Measurements from ENCODE around the gene PPA2.
"Not testable (repeated sequence)": the region's sequence is repeated elsewhere in the genome, so short reads cannot be mapped to it uniquely, and the experiment has no call there.

The PPA2 gene

DNA sequence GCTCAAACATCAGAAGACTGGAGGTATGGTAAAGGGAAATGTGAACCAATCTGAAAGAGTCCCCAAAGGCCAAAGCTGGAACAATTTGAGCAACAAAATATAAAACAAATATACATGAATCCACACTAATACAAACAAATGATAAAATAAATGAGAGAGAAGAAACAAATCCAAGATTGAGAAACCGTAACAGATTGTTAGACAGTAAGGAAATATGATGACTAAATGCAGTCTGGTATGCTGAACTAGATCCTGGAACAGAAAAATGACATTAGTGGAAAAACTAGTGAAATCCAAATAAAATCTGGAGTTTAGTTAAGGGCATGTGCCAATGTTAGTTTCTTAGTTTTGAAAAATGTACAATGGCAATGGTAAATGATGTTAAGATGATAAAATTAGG is 15.9 kb downstream of the PPA2 start:
- DNase-seq: no peak

DNA sequence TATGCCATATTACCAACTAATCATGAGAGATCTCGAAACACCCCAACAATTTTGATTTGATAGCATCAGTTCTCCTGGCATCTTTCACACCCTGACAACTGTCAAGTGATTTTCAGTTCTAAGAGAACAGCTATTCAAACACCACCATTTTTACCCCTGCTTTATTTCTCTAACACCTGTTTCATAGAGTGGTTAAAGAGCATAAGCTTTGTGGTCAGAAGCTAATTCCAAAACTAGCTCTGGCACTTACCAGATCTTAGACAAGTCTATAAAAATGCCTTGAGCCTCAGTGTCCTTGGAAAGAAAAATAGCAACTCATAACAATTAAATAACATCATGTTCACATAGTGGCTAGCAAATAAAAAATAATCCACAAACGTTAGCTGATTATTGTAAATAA is 17.9 kb downstream of the PPA2 start:
- DNase-seq: no peak

- no peak for DNase-seq
Measured at GRCh38 chr4:105455182-105455581, 18.7 kb downstream of the PPA2 start.

DNA sequence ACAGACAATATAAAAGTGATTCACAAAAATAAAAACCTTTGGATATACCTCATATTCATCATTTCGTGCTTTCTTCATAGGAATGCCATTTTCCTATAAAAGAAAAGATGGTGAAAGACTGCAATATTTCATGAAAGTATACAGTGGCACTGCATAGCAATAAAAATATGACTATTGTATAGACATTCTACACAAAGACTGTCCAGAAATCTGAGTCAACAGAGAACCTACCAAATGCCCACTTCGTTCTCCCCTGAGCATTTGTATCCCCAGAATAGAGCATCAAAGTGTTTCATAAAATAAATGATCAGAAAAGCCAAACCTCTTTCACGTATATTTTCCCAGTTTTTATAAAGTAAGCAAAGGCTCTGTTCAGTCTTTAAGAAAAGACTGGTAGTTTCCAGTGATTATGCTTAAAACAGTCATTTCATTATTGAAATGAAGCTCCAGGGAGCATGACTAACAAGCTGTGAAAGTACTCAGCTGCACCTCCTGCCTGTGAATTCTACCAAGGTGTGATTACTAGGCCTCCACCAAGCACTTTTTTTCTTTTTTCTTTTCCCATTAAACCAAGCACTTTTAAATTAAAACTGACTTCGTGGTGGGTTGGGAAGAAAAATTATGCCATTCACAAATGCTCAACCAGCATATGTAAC is 20.2 kb downstream of the PPA2 start:
- DNase-seq: no peak

GRCh38 chr4:105451346-105451745 is 22.5 kb downstream of the PPA2 start:
- DNase-seq: peak in 1 of 2 experiments; percentile 7

DNA sequence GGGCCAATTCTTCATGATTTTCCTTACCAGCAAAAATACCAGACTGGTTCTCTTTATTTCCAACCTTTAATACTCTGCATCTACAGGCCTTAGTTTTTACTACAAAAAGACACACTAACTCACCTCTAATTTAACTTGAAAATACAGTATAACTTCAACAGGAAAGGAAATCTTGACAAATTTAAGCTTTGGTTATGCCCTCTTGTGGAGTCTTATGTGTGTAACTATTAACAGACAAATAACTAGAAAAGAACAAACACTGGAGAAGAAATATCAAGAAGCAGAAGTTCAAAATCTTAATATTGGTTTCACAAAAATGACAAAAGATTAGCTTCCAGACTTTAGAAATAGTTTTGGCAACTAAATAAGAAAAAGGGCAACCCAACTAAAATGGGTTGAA is 33.0 kb downstream of the PPA2 start:
- no peak for DNase-seq

- DNase-seq: no peak
Measured at GRCh38 chr4:105437637-105438036, 36.2 kb downstream of the PPA2 start.

DNA sequence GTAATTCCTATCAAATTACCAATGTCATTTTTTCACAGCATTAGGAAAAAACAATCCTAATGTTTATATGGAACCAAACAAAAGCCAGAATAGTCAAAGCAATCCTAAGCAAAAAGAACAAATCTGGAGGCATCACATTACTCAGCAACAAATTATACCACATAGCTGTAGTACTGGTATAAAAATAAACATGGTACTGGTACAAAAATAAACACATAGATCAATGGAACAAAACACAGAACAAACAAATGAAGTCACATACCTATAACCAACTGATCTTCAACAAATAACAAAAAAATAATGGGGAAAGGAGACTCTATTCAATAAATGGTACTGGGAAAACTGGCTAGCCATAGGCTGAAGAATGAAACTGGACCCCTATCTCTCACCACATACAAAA is 37.4 kb downstream of the PPA2 start:
- DNase-seq: no peak

DNA sequence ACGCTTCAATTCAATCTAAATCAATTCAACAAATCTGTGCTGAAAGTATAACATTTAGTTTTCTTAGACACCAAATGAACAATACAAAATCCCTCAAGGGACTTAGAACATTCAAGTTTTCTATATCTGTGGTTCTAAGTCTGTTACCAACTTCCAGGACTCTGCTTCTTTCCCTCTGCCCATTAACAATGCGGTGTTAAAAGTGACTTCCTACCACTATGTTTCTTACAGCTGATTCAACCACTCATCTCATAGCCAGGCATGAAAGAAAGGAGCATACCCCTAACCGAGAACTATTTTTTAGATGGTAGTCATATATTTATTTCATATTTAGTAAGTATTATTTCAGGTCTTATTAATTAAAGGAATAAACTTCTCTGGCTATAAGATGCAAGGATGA is 38.9 kb downstream of the PPA2 start:
- no peak for DNase-seq

DNA sequence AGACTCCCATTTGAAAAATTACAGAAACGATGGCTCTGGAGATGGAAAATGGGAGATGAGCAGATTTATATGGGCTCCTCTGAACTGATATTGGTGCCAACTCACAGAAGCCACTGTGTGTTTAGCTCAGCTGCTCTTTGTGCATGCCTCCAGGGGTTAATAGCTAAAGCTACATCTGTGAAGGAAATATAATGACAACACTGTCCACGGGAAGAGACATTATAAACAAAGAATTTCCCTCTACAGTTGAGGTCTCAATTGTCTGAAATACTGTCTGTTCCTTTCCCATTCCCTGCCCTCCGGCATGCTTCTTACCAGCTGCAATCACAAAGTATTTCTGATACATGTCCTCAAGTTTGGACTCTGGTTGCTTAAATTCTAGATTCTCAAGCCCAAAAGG is 40.4 kb downstream of the PPA2 start:
- DNase-seq: peak in 1 of 2 experiments; percentile 37

DNA sequence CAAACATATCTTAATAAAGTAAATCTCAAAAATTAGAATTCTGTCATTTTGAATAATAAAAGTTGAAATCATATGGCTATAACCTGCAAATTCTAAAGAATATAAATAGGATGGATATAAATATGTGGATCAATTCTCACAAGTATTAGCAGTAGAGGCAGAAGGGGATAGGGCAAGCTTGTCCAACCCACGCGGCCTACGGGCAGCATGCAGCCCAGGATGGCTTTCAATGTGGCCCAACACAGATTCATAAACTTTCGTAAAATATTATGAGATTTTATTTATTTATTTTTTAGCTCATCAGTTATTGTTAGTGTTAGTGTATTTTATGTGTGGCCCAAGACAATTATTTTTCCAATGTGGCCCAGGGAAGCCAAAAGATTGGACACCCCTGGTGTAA is 41.4 kb downstream of the PPA2 start:
- DNase-seq: no peak

DNA sequence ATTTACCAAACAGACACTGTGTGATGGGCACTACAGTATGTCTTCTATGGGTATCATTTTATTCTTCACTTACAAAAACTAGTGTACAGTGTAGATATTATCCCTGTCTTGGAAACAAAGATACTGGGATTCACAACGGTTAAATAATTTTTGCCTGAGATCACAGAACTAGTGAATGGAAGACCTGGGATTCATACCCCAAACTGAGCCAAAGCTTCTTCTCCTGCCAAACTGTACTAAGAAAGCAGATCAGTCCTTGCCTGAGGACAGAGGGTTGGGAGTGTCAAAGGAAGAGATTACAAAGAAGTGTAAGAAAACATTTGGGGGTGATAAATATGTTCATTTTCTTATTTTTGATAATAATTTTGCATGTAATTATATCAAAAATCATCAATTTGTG is 43.1 kb downstream of the PPA2 start:
- DNase-seq: no peak

DNA sequence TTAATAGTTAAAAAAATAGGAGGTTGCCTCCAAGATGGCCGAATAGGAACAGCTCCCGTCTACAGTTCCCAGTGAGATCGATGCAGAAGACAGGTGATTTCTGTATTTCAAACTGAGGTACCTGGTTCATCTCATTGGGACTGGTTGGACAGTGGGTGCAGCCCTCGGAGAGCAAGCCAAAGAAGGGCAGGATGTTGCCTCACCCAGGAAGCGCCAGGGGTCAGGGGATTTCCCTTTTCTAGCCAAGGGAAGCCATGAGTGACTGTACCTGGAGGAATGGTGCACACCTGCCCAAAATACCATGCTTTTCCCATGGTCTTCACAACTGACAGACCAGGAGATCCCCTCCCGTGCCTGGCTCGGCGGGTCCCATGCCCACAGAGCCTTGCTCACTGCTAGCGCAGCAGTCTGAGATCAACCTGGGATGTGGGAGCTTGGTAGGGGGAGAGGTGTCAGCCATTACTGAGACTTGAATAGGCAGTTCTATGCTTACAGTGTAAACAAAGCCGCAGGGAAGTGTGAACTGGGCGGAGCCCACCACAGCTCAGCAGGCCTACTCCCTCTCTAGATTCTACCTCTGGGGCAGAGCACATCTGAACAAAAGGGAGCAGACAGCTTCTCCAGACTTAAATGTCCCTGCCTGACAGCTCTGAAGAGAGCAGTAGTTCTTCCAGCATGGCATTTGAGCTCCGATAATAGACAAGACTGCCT is 47.5 kb downstream of the PPA2 start:
- DNase-seq: no peak

GRCh38 chr4:105422207-105422920 is 51.5 kb downstream of the PPA2 start:
- no peak for DNase-seq

DNA sequence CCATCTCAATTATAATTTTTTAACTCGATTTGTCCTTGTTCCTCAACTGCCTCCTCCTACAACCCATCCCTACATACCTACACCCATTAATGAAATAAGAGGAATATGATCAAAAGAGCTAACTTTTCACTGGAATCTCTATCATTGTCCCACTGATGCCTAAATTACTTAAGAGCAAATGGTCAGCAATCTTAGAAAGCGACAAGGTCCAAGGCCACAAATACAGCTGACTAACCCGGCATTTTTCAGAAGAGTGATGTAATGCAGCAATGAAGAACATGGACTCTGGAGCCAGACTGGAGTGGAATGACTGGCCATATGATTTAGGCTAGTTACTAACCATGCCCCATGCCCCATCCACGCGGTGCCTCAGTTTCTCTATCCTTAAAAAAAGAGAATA is 56.2 kb downstream of the PPA2 start:
- no peak for DNase-seq

DNA sequence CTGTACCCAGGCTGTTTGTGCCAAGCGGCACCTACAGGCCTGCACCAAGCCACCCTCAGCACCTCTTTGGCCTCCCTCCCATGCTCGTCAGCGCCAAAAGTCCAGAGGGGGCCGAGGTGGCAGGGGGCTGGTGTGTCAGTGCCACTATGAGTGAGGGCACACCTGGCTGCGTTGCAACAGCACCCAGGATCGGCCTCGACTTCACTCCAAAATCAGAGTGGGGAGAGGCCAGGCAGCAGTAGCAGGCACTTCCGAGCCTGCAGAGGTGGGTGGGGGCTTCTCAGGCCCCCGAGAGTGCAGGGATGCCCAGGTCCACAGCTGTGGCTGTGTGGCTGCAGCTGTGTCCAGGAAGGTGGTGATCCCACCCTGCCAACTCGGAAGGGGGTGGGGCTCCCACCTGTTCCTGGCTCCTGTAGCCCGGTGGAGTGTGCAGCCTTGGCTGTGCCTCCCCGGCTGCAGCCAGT is 58.5 kb downstream of the PPA2 start:
- DNase-seq: no peak

- no peak for DNase-seq
Measured at GRCh38 chr4:105414316-105414715, 59.5 kb downstream of the PPA2 start.

- not testable (repeated sequence) for DNase-seq
Measured at GRCh38 chr4:105409135-105409534, 64.7 kb downstream of the PPA2 start.

DNA sequence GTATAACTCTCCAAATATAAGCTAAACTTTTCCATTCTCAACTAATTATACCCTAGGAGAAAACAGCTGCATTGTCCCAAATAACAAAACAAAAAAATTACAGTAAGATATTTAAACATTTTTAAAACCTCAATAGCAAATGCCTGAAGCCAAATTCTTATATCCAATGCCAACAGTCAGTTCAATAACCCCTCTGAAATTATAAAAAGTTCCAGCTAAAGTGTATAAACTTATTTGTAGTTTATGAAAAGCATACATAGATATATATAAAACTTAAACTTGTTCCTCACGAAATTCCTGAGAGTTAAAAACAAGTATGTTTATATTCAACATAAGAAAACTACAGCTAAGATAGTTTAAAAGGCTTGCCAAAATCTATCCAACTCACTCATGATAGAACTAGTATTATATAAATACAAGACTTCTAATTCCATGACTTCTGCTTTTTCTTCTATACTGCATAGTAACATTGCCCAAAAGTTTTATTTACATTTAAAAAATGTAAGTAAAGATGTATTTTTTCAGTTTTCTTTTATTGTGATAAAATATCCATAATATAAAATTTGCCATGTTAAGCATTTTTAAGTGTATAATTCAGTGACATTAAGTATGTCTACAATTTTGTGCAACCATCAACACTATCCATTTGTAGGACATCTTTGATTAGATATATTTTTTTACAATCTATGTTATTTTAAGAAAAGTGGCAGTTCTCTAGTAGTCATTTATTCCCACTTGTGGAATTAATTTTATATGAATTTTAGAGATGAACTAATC is 72.8 kb downstream of the PPA2 start:
- DNase-seq: no peak

GRCh38 chr4:105399532-105400161 is 74.2 kb downstream of the PPA2 start:
- no peak for DNase-seq

GRCh38 chr4:105392858-105393257 is 81.0 kb downstream of the PPA2 start:
- DNase-seq: no peak

GRCh38 chr4:105389167-105389566 is 84.7 kb downstream of the PPA2 start:
- DNase-seq: no peak

DNA sequence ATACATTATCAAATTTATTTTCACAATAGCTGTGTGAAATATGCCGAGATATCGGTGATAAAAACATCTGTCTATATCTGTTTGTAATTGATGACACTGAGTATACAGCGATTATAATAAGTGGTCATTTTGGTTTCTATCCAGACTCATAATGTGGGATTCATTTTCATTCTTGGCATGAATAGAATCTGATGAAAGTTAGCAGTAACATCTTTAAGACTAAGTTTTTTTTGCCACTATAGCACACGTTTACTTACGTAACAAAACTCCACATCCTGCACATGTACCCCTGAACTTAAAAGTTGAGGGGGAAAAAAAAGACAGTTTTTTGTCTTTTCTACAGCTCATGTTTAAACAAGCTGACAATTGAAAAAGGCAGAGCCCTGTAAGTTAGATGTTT is 86.4 kb downstream of the PPA2 start:
- DNase-seq: no peak
